GM19328 (cell line): ENCODE results near the gene NCAPG2.

Source experiments
- ATAC-seq: cut with Tn5 transposase; IDR thresholded peaks from one replicate; pipeline ENCODE4 v1.9.1; 2021; ENCODE audit warnings: mild to moderate bottlenecking, moderate library complexity; ENCODE audit not compliant: unreplicated experiment

Gene NCAPG2

GRCh38 chr7:158603773-158604755, 100.5 kb downstream of the NCAPG2 start:
- peak; percentile 18 for ATAC-seq

GRCh38 chr7:158602905-158603772, 101.5 kb downstream of the NCAPG2 start:
- ATAC-seq, result peak; percentile 58

- ATAC-seq, result no peak
Observed at GRCh38 chr7:158602041-158602440, 102.6 kb downstream of the NCAPG2 start.

- no peak for ATAC-seq
Observed at GRCh38 chr7:158601090-158601489, 103.5 kb downstream of the NCAPG2 start.

- no peak for ATAC-seq
Observed at GRCh38 chr7:158596745-158597144, 107.9 kb downstream of the NCAPG2 start.

- no peak for ATAC-seq
Observed at GRCh38 chr7:158596309-158596708, 108.3 kb downstream of the NCAPG2 start.

- ATAC-seq, result no peak
Observed at GRCh38 chr7:158595068-158595467, 109.5 kb downstream of the NCAPG2 start.

- no peak for ATAC-seq
Observed at GRCh38 chr7:158592541-158592940, 112.1 kb downstream of the NCAPG2 start.

- ATAC-seq, result no peak
Observed at GRCh38 chr7:158591944-158592343, 112.7 kb downstream of the NCAPG2 start.

- ATAC-seq, result no peak
Observed at GRCh38 chr7:158590181-158590530, 114.4 kb downstream of the NCAPG2 start.

GRCh38 chr7:158589653-158590052, 115.0 kb downstream of the NCAPG2 start:
- no peak for ATAC-seq

GRCh38 chr7:158588878-158589442, 115.6 kb downstream of the NCAPG2 start:
- ATAC-seq, result no peak

GRCh38 chr7:158588085-158588877, 116.3 kb downstream of the NCAPG2 start:
- ATAC-seq, result no peak

GRCh38 chr7:158587162-158588084, 117.2 kb downstream of the NCAPG2 start, which contains the start of gene PTPRN2:
Gene PTPRN2, minus strand, starts transcription at chr7:158587823.
- ATAC-seq, result no peak

GRCh38 chr7:158586499-158587161, 118.0 kb downstream of the NCAPG2 start:
- no peak for ATAC-seq

GRCh38 chr7:158585721-158586498, 118.7 kb downstream of the NCAPG2 start:
- ATAC-seq, result no peak

- ATAC-seq, result no peak
Observed at GRCh38 chr7:158584407-158584806, 120.2 kb downstream of the NCAPG2 start.

GRCh38 chr7:158583810-158584209, 120.8 kb downstream of the NCAPG2 start:
- ATAC-seq, result no peak
